NCI-H2029 treated with DMSO at 0.1 percent for 48 hours (cell line): ENCODE results near the gene ZEB2.

Experiments used
- DNase-seq: peaks from one replicate; lab custom pipeline; 2025; lab: John Stamatoyannopoulos, UW

Gene ZEB2

GRCh38 chr2:144351687-144352086, 168.2 kb downstream of the ZEB2 start:
- DNase-seq: no peak

- DNase-seq: no peak
These were observed 169.6 kb downstream of the ZEB2 start for GRCh38 chr2:144350151-144350802.

- DNase-seq: no peak
These were observed 170.2 kb downstream of the ZEB2 start for GRCh38 chr2:144349674-144350073.

- DNase-seq: no peak
These were observed 171.1 kb downstream of the ZEB2 start for GRCh38 chr2:144348846-144349245.

- no peak for DNase-seq
These were observed 173.7 kb downstream of the ZEB2 start for GRCh38 chr2:144346229-144346628.

- DNase-seq: no peak
These were observed 176.8 kb downstream of the ZEB2 start for GRCh38 chr2:144343145-144343544.

- DNase-seq: no peak
These were observed 178.4 kb downstream of the ZEB2 start for GRCh38 chr2:144341538-144341937.

- no peak for DNase-seq
These were observed 180.9 kb downstream of the ZEB2 start for GRCh38 chr2:144339048-144339447.

GRCh38 chr2:144334551-144334950, 185.4 kb downstream of the ZEB2 start:
- DNase-seq: no peak
